HG02870 (cell line): ENCODE data around the gene GRIP2.

Experiments used
- ATAC-seq: cut with Tn5 transposase; IDR thresholded peaks from one replicate; pipeline ENCODE4 v1.9.1; 2021; ENCODE audit warnings: mild to moderate bottlenecking, moderate library complexity; ENCODE audit not compliant: unreplicated experiment

Gene GRIP2

GRCh38 chr3:14508505-14508819 is 31.7 kb downstream of the GRIP2 start:
- ATAC-seq, result no peak

DNA sequence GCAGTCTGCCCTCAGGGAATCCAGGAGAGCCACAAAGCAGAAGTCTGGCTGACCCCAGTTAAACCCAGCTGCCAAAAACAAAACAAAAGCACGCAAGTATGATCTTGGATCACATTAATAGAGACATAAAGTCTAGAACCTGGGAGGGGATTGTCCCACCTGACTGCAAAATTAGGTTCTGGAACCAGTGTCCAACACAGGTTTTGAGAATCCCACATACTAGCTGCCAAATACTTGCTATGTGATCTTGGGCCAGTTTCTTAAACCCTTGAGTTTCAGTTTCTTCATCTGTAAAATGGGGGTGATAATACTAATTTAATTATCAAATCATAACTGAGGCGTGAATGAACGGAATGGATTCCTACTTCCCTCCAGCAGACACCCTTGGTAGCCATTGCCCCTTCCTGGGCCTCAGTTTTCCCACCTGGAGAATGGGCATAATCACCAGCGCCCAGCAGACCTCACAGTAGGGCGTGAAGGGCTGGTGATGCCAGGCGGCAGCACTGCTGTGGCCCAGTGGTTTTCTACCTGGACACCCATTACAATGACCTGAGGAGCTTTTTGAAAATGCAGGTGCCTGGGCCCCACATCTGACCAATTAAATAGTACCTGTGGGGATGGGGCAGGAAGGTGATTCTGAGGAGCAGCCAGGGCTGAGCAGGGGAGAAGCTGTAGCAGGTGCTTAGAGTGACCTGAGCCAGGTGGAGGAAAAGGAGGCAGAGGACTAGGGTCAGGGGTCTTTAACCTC is 32.2 kb downstream of the GRIP2 start:
- ATAC-seq, result no peak

- ATAC-seq, result no peak
These were observed 32.8 kb downstream of the GRIP2 start for GRCh38 chr3:14507305-14507741.

DNA sequence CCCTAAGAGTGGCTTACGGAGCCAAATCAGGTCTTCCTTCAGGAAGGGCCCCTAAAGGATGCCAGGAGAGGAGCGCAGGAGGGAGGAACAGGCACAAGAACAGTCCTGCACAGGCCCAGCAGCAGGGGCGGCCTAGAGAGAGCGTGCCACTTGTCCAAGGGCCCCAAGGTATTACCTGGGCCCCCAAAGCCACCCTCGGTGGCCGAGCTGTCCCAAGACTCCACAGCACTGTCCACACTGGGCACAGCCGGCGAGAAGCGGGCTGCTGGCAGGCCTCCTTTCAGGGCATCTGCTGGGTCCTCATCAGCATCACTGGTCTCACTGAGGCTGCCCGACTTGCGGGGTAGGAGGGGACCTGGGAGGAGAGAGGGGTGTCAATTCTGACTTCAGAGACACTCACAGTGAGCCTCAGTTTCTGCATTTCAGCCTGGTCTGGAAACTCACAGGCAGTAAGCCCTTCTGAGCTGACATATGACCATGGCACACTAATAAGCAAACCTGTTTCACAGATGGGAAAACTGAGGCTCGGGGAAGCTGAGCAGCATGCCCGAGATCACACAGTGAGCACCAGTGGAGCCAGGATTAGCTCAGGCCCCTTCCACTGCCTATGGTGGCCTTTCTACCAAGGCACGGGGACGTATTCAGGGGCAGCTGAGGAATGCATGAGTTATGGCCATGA is 33.4 kb downstream of the GRIP2 start:
- no peak for ATAC-seq

GRCh38 chr3:14505803-14506500 is 34.2 kb downstream of the GRIP2 start:
- ATAC-seq, result no peak

GRCh38 chr3:14505001-14505802 is 34.9 kb downstream of the GRIP2 start:
- ATAC-seq, result no peak

DNA sequence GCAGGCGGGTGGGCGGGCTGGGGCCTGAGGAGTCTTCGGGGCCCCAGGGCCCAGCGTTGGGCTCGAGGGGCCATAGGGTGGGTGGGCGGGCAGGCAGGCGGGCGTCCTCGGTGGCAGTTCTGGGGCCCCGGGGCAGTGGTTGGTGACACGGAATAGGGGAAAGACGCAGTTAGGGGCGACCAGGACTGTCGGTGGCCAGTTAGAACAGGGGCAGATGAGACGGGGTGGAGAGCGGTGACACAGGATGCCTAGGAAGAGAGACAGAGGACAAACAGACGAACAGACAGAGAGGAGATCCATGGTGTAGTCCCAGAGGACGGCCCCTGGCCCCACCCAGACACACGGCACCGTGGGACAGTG is 36.5 kb downstream of the GRIP2 start:
- ATAC-seq, result no peak

DNA sequence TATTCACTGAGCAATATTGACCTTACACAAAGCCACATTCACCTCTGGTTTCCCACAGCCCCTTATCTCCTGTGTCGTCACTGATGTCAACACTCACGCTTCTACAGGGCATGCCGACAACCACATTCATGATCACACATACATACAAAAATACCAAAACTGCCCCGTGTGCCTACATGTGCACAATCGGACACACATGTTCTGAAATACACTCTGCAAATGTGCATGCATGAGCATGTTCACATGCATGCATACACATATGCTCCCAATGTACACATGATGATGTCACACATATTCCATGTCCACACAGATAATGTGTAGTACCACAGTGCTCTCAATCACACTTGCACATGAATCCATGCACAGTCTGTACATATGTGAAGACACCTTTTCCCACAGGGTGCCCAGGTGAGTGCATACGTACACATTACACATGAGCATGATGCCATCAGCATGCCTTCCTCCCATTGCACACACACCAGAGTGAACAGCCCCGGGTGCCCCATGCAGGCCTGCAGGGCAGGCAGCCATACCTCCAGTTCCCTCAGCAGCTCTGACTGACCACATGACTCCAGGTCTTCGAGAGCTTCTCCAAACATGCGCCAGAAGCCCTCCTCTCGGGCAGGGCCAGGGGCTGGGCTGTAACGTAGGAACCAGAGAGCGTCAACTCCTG is 37.0 kb downstream of the GRIP2 start:
- no peak for ATAC-seq

- no peak for ATAC-seq
These were observed 37.7 kb downstream of the GRIP2 start for GRCh38 chr3:14502472-14502871.

- ATAC-seq, result no peak
These were observed 42.8 kb downstream of the GRIP2 start for GRCh38 chr3:14497321-14497720.

DNA sequence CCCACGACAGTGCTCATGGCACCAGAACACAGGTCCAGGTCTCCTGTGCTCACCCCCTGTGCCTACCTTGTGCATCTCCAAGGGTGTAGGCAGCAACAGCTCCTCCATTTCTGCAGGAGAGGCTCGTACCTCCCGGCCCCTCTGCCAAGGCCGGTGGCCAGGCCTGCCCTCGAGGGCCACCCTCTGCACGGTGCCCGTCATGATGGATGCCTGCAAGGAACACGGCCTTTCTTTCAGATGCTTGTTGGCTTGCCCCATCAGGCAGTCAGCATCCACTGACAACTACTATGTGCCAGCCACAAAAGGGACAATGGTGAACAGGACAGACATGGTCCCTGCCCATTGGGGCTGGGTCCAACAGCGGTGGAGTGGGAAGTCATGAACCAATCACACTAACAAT is 43.8 kb downstream of the GRIP2 start:
- no peak for ATAC-seq

- ATAC-seq, result no peak
These were observed 45.2 kb downstream of the GRIP2 start for GRCh38 chr3:14494973-14495300.

GRCh38 chr3:14494279-14494972 is 45.7 kb downstream of the GRIP2 start:
- no peak for ATAC-seq

DNA sequence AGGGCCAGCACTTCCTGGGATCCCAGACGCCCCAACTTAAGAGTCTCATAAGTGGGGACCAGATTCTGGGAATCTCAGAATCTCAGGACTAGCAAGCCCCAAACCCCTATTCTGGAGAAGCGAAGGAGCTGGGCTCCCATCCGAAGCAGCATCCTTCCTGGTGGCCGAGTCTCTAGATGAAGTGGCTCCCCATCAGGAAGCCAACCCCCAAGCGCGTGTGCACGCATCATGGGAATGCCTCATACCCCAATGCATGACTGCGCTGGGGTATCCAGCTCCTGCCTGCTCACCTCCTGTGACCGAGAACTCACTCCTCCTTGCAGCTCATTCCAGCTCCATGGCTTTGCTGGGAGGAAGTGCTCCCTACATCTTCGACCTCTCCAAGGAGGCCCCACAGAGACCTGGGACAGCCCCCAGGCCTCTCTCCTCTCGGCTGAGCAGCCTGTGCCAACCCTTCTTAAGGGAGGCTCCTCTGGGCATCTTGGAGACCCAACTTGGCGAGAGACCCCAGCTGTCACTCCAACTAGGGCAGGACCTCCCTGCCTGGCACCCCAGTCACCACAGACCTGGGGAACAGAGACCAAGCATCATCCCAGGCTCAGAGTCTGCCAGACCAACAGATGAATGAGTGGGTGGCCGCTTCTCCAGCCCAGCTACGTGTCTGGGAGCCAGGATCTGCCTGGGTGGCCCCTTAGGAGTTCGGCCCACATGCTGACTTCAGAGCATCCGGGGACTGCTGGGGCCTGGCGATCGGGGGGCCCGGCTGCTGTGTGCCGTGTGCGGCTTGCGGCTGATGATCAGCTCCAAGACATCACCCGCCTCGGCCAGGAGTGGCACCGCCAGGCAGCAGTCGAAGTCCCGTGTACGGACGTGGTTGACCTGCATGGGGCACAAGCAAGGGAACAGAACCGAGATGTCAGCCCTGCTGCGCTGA is 46.9 kb downstream of the GRIP2 start:
- ATAC-seq, result no peak

DNA sequence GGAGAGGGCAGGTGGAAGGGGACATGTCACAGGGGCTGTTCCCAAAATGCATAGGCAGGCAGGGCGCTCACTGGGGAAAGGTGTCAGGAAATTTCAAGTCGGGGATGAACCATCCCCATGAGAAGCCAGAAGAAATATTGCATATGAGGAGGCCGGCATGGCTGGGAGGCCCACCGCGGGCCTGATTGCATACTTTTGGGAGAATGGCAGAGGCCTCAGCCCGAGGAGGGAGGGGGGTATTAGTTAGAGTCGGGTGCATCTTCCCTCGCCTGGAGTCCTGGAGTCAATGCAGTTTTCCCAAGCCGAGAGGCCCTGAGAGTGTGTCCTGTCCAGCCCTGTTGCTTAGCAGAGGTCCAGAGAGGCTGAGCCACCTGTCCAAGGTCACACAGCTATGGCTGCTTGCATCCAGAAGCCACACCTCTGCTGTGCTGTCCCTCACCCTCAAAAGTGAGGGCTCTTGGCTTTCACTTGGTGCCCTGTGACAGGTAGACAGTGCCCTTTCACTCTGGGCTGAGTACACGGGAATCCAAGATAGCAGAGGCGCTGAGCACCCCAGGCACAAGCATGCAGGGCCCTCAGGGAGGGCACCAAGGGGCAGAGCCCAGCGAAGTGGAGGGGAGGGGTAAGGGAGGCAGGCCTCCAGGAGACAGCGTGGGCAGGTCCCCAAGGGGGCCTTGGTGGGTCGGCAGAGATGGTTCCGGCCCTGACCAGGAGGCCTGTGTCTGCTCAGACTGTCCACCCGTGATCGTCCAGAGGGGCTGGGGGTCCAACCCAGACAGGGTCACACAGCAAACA is 48.5 kb downstream of the GRIP2 start:
- no peak for ATAC-seq

DNA sequence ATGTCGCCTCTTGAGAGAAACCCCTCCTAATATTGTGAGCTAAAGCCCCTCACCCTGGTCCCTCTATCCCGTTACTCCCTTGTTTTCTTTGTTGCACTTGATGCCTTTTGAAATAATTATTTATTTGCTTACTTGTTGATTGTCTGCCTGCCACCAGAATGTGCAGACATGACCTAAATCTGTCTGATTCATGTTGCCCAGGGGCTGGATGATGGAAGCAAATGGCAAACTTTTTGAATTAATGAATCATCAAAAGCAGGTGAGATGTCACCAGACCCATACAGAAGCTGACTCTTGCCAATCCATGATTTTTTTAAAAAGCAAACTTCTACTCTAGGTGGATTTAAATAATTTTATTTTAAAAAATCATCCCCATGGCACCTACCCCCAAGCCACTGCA is 49.3 kb downstream of the GRIP2 start:
- no peak for ATAC-seq

DNA sequence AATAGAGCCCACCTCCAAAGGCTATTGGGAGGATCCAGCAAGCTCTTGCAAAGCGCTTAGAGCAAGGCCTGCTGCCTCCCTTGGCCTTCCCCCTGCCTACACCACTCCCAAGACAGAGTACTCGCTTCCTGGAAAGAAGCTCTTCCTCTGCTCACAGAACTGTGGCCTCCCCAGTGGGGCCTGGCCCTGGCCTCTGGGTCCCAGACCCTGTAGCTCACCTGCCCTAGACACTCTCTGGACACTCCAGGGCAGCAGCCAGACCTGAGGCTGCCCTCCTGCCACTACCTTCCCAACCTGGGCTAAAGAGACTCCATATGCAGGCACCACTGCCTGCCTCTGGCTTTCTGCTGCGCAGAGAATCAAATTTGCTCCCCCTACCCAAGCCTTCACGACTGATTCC is 49.9 kb downstream of the GRIP2 start:
- no peak for ATAC-seq

GRCh38 chr3:14489641-14490040 is 50.5 kb downstream of the GRIP2 start:
- ATAC-seq, result no peak
